GM18951 (cell line): Measurements from ENCODE around the gene RIBC1.
"Not testable (repeated sequence)": the region's sequence is repeated elsewhere in the genome, so short reads cannot be mapped to it uniquely, and the experiment has no call there.

Experiments used
- POLR2A ChIP-seq: IDR thresholded peaks from 4 replicates; pipeline ENCODE4 v1.6.1; 2011; ENCODE audit warnings: mild to moderate bottlenecking; ENCODE audit not compliant: insufficient read length, insufficient read depth; ENCODE audit errors: extremely low read depth
- in situ Hi-C: fragments of 300-500 bp; cut with MboI; formaldehyde crosslinking; loops from one replicate; pipeline ENCODE4 v1.12.0; 2022; ENCODE audit warnings: low sequenced_read_pairs, mixed read lengths, inconsistent platforms; ENCODE audit not compliant: unreplicated experiment

RIBC1 gene

DNA sequence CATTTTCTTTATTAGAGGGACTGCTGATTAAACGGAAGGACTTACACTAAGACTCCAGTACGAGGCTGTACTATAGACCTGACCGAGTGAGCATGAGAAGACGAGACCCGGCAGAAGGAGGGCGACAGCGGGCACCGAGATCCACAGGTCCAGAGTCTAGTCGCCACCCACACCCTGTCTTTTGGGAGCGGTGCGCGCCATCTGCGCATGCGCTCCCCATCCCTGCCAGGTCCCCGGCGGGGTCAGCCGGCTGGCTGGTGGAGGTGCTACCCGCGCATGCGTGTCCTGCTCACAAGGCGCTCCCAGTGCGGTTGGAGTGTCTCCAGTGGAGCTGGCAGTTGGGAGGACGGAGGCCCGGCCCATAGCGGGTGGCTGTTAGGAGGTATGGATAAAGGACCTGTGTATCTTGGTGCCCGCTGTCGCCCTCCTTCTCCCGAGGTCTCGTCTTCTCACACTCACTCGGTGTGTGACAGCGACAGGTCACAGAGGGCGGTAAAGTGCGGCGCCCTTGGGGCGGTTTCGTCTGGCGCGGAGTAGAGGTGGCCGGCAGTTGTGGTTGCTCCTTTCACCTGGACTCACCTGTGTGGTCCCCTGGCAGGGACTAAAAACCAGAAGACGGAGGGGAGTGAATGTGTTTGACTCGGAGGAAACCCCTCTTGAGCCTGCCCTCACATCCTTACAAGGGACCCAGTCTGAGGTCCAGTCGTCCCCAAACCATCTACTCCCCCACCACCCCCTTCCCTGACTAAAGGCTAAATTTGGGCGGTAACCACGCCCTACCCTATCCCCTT lies 19.1 kb downstream of the RIBC1 start:
- in situ Hi-C loops, result no loop called here
- TF ChIP-seq POLR2A, result peak; percentile 59

DNA sequence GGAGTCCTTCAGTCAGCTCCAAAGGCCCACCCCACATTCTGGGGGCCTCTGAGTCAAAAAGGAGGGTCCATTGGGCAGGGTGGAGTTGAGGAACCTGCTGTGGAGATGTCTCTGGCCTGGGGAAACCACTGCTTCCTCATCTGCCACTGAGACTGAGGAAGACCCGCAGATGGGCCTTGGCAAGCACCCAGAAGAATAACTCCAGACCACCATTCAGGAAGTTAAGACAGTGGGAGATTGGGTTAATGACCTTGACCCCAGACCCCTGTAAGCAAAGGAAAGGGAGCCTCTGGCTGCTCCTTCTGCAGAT lies 19.6 kb downstream of the RIBC1 start:
- in situ Hi-C loops, result no loop called here
- TF ChIP-seq POLR2A, result no peak

DNA sequence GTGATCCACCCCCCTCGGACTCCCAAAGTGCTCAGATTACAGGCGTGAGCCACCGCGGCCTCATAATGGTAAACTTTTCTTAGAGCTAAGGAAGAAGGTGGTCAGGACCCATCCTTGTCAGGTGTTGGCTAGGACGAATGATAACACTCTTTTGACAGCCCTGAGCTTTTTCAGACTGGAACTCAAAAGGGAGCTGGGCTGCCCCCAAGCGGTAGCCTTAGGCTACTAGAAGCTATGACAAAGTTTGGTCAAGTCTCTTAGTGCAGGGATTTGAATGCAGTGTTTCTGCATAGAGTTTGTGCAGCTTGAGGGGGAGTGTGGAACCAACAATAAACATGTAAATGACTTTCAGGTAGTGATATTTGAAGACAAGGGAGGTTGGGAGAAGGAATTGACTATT lies 23.3 kb downstream of the RIBC1 start:
- in situ Hi-C loops, result no loop called here

DNA sequence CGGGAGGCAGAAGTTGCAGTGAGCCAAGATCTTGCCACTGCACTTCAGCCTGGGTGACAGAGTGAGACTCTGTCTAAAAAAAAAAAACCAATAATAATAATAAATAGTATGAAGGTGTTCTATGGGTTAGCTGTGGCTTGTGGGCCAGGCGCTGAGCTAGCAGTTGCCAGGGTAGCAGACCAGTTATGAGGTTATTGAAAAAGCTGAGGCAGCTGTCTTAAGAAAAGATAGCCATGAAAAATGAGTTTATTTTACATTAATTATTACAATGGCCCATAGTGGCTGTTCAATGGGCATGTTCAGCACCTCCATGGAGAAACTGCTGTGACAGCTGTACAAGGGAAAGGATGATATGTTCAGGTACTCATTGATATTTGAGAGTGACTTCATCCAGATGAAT lies 24.8 kb downstream of the RIBC1 start:
- in situ Hi-C loops, result no loop called here
- TF ChIP-seq POLR2A, result no peak

More for the DNA sequence above, 23.3 kb downstream of the RIBC1 start:
- no peak for TF ChIP-seq POLR2A

DNA sequence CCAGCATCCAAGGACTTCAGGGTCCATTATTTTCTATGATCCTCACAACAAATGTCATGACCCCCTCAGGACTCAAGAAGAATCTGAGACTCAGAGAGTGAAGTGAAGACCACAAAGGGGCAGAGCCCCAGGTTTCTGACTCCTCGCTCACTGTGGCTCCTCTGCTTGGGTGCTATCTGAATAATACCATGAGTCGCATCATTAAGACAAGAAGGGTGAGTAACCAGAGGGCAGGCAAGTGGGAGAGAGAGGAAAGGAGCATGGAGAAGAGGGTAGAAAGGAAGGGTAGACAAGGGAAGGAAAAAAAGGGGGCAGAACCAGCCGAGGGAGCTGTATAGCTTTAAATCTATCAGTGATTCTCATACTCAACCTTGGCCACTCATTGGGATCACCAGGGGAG lies 27.0 kb downstream of the RIBC1 start:
- in situ Hi-C loops, result no loop called here
- TF ChIP-seq POLR2A, result no peak

DNA sequence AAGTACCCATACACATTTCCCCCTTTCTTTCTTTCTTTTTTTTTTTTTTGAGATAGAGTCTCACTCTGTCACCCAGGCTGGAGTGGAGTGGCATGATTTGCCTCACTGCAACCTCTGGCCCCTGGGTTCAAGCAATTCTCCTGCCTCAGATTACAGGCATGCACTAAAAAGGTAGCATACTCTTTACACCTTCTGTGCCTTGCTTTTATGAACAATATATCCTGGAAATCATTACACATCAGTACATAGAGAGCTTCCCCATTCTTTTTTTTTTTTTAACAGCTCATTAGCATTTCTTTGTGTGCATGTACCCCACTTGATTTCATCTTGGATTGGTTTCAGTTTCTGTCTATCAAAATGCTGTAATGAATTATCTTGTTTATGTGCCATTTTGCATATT lies 30.1 kb downstream of the RIBC1 start:
- in situ Hi-C loops, result no loop called here
- no peak for TF ChIP-seq POLR2A

DNA sequence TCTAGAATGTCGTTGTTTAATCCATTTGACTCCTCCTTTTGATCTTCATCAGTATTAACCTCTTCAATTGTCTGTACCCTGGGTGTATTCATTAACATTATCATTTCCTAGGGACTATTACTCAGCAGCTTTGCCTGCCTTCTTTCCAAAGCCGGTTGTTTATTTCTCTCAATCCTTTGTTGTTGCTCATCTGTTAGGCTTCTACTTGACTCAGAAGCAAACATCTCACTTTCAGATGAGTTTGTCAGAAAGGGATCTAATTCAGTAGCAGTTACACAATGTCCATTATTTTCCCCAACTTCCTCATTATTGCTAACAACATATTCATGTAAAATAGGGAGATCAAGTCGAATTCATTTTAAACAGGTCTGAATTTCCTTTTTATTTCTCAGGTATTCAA lies 33.6 kb downstream of the RIBC1 start:
- TF ChIP-seq POLR2A, result no peak
- in situ Hi-C loops, result no loop called here

DNA sequence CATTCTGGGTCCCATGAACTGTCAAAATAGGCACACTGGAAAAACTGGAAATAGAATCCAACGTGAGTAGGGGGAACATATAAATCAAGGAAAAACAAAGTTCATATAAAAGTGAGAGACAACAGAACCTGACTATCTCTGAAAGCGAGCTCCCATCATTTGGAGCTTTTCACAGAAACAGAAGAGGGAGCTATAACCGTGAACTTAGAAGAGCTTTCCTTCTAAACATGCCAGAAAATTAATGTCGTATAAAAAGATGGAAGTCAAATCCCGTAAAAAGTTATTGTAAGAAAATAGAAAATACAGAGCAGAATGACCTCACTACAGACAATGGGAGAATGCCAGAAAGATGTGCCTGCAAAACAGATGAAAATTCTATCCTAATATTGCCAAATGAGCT lies 35.4 kb downstream of the RIBC1 start:
- in situ Hi-C loops, result no loop called here
- no peak for TF ChIP-seq POLR2A

DNA sequence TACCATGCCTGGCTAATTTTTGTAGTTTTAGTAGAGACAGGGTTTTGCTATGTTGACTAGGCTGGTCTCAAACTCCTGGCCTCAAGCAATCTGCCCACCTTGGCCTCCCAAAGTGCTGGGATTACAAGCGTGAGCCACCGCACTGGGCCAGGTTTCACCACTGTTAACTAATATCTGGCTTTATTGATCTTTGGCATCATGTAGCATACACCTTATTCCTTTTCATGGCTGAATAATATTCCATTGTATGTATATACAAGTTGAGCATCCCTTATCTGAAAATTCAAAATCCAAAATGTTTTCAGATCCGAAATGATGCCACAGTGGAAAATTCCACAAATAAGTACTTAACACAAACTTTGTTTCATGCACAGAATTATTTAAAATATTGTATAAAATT lies 46.0 kb downstream of the RIBC1 start:
- in situ Hi-C loops, result not testable (repeated sequence)

DNA sequence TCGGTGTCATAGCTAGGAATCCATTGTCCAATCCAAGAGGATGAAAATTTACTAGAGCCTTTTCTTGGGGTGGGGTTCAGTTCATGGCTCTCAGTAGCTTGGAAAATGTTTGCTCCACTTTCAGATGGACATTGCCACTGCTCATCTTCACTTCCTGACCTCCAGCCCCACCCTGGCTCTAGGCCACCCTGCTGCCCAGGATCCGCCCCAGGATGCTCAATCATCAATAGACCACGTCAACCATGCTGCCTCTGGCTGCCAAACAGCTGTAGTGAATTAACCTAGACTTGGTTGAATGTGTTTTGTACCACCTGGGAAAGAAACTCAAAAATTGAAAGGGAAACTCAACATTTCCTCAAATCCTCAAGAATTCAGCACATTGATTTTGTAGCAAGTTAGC lies 48.7 kb downstream of the RIBC1 start:
- in situ Hi-C loops, result no loop called here

DNA sequence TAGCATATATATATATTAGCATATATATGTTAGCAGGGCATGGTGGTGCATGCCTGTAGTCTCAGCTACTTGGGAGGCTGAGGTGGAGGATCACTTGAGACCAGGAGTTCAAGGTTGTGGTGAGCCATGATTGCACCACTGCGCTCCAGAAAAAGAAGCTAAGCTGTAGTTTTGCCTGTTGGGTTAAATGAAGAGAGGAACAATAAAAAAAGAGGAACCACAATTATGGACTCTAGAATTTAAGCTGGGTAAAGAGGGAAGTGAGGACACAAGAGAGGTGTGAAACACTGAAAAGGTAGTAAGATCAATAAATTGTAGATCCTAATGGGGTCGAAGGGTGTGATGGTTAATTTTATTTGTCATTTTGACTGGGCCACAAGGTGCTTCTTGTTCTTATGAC lies 52.0 kb downstream of the RIBC1 start:
- in situ Hi-C loops, result no loop called here
- no peak for TF ChIP-seq POLR2A

More for the DNA sequence above, 48.7 kb downstream of the RIBC1 start:
- TF ChIP-seq POLR2A, result no peak

DNA sequence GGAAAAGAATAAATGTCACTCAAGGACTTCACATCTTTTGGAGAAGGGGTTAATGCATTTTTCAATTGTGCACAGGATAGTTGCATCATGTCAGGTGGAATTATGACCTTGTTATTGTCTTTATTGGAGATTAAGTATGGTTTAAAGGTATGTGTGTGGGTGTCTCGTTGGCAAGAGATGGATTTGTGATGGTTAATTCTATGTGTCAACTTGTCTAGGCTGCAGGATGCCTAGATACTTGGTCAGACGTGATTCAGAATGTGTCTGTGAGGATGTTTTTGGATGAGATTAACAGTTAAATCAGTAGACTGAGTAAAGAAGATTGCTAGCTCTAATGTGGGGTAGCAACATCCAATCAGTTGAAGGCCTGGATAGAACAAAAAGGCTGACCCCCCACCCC lies 53.7 kb downstream of the RIBC1 start:
- no peak for TF ChIP-seq POLR2A
- in situ Hi-C loops, result no loop called here

DNA sequence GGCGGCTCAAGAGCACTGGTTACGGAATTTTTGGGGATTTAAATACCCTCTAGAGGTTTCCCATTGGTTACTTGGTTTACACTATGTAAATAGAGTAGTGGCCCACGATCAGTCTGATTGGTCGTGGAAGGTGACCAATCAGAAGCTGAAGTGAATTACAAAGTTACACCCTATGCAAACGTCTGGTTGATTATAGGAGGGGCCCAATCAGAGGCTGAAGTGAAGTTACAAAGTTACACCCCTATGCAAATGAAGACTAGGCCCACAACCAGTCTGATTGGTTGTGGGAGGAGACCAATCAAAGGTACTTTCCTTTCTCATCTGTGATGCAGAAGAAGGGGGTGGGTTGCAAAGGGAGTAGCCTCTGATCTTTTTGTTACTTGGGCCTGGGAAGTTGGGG lies 56.6 kb downstream of the RIBC1 start:
- in situ Hi-C loops, result no loop called here
- no peak for TF ChIP-seq POLR2A
